GM18858 (cell line): Measurements from ENCODE around the gene GPR183.

Experiments used
- ATAC-seq: cut with Tn5 transposase; IDR thresholded peaks from one replicate; pipeline ENCODE4 v1.9.1; 2021; ENCODE audit not compliant: unreplicated experiment

The GPR183 gene

DNA sequence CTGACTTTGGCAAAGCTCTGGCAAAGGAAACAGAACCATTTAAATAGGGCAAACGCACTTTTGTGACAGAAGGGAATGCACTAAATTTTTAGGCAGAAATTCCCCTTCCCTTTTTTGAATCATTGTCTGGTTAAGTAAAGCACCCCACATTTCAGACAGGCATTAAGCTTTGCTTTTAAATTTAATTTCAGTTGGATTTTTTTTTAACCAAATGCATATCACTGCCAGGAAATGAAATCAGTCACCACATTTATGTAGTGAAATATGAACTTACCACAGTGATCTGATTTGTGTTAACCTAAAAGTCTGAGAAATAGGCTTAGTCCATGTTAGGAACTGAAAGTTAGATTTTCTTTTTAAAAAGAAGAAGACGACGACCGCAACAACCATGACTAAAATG lies 10.8 kb downstream of the GPR183 start:
- ATAC-seq = peak; percentile 32

DNA sequence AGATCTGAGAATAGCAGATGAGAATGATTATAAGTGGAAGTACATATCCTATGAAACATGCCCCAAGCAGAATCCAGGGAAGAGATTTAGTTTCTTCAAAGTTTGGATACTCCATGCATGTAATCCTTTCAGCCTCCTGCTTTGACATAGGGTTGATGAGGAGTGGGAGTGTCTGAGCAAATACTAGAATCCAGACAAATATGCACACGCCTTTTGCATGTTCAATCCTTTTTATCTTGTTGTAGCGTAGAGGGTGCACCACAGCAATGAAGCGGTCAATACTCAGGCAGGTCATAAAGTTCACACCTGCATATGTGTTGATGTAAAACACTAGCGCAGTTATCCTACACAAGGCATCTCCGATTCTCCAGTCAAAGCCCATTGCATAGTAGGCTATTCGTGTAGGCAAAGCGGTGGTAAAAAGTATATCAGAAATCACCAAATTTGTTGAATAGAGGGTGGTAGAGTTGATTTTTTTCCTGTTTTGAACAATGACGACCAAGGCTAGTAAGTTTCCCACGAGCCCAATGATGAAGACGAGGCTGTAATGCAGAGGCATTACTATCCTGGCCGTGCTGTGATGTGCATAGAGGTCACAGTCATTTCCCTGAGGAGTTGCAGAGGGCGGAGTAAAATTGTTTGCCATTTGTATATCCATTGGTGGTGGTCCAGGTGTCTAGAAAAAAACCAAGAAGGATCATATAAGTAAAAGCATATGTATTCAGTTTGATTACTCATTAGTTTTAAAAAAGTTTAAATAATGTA lies 11.5 kb downstream of the GPR183 start:
- no peak for ATAC-seq

DNA sequence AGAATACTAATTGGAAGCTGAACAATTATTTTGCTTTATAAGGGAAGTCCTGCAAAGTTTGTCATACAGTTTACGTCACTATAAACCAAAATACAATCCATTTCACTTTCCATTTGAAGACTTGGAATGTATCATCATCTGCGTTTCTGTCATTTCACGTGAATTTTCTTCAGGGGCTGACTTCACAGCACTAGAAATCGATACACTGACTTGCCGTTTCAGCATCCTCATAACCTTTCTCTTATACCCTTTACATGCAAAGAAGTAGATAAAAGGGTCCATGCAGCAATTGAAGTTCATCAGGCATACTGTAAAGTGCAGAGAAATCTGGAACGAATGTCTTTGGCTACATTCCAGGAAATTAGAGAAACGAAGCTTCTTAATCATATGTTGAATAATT lies 12.2 kb downstream of the GPR183 start:
- ATAC-seq = no peak

DNA sequence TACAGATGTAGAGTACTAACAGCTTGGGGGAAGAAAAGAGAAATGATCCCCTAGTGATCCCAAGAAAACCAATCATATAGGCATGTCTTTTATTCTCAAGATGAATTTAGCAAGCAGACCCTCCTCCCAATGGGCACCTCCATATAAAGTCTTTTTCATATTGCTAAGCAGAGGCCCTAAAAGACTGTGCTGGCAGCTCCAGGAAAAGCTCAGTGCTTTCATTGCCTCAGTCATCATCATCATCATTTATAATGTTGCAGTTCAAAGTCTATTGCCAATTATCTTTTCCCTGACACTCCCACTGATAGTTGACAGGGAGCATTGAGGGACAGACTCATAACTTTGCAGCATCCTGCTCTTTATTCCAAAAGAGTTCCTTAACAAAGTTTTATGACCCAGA lies 13.0 kb downstream of the GPR183 start:
- ATAC-seq = no peak

DNA sequence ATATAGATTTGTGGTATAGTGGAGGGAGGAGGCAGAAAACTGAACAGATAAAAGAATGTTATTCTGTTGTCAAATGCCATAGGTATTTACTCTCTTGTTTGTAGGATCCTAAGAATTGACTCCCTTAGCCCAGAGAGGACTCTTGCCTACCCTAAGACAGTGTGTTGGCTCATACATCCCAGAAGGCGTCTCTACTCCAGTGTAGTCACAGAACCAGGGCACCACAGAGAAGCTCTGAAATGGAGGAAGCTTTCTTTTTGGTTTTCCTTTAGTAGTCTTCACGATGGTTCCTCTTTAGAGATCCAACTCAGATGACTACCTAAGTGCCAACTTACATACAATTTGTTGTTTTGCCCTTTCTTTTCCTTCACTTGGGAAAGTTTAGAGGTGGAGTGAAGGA lies 14.0 kb downstream of the GPR183 start:
- no peak for ATAC-seq

DNA sequence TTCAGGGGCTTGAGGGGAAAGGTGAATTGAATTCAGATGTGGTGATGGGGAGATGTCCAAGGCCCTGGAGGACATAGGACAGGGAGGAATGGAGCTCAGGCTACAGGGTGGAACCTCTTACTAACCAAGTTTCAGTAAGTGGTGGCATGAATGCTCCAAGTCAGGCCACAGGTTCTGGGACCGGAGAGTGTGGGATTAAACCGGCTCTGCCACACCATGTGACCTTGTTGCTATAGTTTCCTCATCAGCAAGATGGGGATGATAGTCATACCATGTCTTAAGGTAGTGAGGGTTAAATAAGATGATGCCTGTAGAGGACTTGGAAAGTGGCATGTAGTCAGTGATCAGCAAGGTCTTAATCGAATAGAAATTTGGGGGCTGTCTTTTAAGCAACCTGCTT lies 16.3 kb downstream of the GPR183 start:
- no peak for ATAC-seq

DNA sequence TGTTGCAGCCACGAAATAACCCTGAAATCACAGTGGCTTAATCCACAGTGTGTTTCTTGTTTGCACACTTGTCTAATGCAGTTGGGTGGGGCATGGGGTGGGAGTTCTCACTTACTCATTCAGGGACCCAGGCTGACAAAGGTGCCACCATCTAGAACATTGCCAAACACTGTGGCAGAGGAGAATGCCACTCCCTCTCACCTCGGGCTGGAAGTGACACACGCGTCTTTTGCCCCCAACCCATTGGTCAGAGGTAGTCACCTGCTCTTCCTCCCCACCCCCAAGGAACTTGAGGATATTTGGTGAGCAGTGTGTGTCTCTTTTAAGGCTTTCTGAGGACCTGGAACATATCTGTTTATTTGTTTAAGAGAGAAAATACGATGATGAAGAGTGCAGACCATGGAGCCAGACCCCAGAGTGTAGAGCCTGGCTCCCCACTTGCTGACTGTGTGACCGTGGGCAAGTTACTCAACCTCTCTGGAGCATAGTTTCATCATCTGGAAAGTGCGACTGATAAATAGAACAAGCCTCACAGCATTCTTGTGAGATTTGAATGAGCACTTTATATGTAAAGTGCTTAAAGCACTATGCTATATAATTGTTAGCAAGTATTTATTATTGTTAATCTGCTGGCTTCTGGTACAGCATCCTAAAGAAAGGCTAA lies 17.4 kb downstream of the GPR183 start:
- ATAC-seq = no peak

DNA sequence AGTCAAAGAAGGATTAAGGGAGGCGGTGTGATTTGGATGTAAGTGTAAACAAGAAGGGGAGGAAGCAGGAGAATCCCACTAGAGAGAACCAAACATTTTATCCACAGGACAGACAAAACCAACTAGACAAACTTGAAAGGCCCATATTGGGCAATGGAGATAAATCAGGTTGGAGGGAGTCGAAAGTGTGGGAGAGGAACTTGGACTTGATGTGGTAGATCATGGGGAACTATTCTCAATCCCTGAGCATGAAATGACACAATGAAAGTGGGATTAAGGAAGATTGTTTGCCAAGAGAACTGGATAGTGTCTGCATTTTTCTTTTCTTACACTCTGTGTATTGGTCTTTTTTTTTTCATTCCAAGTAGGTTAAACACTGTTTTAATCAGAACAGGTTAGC lies 17.9 kb downstream of the GPR183 start:
- no peak for ATAC-seq

DNA sequence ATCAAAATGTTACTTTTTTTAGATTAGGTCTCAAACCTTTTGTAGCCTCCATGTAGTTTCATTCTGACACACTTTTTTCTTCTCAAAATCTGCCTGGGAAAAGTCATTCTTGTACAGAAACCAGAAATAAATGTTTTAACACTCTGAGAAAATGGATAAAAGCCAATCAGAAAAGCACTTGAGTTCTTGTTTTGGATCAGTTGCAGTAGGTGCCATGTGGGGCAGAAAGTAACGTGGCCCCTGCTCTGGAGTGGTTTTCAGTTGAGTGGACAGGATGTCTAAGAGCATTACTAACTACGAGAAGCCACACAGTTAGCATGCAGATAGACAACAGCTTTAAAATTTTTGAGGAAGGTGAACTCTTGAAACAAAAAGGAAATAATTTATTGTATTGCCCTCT lies 19.1 kb downstream of the GPR183 start:
- ATAC-seq = peak; percentile 90

DNA sequence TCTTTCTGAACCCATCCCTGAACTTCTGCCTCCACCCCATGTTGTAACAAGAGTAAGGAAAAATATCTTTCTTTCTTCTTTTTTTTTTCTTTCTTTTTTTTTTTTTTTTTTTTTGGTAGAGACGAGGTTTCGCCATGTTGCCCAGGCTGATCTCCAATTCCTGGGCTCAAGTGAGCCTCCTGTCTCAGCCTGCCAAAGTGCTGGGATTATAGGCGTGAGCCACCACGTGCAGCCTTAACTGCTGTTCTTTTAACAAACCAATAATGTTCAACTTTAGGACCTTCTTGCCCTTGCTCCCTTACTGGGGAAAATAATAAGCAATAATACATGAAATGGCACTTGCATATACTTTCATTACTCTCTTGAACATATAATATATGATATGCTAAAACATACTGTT lies 19.6 kb downstream of the GPR183 start:
- ATAC-seq = peak; percentile 2

DNA sequence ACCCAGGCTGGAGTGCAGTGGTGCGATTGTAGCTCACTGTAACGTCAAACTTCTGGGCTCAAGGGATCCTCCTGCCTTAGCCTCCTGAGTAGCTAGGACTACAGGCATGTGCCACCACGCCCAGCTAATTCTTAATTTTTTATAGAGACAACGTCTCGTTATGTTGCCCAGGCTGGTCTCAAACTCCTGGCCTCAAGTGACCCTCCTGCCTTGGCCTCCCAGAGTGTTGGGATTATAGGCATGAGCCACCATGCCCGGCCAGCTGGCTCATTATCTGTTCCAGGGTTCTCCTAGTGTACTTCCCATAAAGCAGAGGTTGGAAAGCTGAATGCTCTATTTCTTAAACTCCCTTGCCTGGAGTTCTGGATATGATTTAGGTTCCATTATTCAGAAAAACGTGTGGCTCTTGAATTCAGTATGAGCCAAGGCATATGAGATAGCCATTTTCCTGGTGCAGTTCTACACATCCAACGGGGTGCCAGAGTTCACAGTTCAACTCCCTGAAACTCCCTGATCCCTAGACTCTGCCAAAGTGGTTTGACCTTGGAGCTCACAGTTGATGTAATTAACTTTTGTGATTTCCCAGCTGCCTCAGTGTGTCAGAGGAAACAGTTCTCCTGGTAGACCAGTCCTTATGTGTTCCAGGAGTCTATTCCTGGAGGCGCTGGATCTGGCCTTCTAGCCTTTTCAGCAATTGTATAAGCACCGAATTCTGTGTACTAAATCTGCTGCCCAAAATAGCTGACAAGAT lies 21.6 kb downstream of the GPR183 start:
- no peak for ATAC-seq

DNA sequence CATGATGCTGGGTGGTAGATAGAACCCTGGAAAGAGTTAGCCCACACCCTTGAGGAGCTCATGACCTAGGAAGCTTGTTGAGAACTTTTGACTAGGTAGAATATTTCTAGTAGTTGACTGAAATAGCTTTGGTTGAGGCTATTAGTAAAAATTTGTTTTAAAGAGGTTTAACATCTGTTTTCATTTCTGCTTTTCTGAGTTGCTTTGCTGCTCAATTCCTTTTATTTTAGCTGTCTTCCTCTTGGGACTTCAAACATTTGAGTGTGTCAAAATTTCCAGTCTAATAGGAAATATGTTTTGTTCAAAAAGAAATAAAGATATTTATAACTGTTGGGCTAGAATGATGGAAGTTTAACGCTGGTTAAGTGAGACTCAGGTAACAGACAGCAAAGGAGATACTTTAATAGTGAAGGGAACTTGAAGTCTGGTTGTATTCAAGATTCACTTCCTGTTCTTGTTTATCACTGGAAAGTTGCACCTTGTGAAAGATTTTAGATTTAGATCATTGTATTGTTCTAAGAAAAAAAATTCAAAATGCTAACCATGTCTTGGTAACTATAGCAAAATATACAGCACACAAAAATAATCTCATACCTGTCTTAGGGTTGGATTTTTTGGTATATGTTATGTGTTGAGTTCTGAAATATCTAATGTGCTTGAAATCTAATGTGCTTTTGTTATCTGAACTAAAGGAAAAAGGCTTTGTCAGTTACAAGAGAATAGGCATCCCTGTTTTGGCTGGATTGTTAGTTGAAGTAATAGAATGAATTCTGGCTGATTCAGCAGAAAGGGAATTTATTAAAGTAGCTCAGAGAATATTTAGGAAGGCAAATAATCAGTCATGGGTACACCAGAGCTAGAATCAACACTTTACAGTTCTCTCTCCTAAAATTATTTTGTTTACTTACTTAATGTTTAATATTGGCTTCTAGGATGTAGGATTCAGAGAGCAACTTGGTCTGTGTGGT lies 24.7 kb downstream of the GPR183 start:
- peak; percentile 54 for ATAC-seq

DNA sequence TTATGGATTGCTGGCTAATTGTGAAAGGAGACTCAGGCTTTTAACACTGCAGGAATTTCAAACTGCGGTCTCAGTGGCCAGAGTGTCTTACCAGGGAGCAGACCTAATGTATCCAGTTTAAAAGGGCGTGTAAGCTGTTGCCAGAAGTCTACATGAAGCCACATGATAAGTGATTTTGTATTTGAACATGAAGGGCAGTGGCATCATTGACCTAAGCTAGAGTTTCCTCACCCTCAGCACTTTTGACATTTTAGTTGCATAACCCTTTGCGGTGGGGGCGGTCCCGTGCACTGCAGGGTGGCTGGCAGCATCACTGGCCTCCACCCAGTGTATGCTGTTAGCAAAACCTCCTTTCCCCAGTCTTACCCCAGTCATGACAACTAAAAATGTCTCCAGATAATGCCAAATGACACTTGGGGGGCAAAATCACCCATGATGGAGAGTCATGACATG lies 25.4 kb downstream of the GPR183 start:
- peak; percentile 49 for ATAC-seq

DNA sequence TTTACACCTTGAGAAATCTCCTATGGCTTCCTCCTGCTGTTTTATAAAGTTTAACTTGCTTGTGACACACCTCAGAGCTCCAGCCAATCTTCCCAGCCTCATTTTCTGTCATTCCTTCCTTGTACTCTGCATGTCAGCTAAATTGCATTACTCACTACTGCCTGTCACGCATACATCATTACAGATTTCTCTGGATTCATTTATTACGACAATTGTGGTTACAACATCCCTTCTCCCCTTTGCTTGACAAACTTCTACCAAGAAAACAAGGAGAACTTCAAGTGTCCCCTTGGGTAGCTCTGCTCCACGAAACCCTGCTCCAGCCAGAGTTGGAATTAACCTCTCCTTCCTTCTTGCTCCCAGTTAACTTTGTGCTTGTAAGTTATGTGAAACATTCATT lies 27.0 kb downstream of the GPR183 start:
- no peak for ATAC-seq

DNA sequence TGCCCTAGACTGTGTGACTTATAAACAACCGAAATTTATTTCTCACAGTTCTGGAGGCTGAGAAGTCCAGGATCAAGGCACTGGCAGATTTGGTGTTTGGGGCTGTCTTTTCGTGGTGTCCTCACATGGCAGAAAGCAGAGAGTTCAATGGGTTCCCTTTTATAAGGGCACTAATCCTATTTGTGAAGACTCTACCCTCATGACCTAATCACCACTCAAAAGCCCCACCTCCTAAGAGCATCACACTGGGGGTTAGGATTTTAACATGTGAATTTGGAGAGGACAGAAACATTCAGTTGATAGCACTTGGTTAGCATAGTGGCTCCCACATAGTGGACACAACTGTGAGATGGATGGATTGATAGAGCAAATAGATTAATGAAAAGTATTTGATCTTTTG lies 27.6 kb downstream of the GPR183 start:
- ATAC-seq = no peak

DNA sequence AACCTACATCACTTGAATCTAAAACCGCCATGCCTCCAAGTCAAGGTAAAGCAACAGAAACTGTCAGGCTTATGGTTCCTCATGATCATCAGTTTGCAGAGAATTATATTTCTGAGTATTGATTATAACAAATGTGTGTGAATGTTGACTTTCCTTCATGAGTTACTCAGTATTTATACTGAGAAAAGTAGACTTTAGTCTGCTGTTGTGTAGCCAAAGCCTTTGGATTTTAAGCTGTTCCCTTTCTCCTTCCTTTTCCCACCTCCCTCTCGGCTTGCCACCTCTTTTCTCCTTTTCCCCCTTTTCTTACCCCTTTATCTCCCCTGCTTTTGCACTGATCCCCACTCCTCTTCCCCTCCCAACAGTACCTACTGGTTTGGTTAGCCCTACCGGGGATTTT lies 28.4 kb downstream of the GPR183 start:
- no peak for ATAC-seq

DNA sequence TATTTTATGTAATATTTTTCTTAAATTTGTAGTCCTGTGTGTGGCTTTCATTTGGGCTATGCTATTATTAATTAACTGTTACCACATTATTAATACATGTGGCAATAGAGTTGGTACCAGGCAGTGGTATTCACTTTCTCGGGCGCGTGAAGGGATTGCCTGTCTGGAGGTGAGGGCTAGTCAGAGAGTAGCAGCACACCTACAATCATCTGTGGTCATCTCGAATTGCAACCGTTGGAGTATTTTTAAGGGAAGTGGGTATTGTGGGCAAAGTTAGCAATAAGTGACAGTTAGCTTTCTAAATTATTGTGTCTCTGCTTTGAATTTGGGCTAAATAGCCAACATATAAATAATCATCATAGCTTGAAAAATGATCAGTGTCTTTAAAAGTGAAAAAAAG lies 29.0 kb downstream of the GPR183 start:
- no peak for ATAC-seq

DNA sequence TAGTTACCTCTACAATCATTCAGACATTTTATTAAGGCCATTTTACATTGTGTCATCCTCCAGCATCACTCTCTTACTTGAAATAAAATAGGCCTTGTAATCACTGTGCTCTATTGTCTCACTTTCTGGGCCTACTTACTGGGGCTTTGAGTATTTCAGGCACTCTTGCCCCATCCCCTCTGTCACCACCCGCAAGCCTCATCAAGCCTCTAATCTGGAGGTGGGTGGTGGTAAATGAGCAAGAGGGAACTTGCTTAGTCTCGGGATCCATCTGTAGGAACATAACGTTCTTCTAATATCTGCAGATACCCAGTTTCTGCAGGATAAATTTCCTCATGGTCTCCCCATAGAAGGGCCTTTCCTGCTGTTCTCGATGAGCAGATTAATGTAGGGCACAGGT lies 29.6 kb downstream of the GPR183 start:
- no peak for ATAC-seq

DNA sequence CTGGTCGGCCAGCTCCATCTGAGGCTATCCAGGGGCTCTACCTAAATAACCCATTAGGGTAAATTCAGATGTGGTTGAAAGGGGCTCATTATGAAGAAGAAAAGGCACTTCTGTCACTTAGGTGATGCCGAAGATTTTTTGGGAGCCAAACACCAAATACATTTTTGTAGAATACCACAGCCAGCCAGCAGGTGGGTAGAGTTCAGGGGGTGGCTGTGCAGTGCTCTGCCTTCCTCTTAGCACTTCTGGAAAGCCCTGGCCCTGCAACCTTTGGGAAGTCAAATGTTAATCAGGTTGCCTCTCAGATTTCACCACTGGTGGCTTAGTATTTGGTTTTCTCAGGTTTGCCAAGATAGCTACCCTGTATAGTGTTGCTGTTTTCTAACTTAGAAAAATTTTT lies 30.5 kb downstream of the GPR183 start:
- ATAC-seq = no peak

DNA sequence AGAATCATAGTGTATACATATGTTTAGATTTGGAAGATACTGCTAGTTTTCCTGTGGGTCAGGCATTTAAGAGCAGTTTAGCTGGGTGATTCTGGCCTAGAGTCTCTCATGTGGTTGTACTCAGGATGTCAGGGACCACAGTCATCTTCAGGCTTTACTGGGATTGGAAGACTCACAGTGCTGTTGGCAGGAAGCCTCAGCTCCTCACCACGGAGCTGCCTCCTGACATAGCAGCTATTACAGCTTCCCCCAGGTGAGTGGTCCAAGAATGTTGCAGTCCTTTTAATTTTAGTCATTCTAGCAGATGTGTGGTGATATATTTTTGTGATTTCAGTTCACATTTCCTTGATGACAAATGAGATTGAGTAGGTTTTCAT lies 32.1 kb downstream of the GPR183 start:
- peak; percentile 41 for ATAC-seq

DNA sequence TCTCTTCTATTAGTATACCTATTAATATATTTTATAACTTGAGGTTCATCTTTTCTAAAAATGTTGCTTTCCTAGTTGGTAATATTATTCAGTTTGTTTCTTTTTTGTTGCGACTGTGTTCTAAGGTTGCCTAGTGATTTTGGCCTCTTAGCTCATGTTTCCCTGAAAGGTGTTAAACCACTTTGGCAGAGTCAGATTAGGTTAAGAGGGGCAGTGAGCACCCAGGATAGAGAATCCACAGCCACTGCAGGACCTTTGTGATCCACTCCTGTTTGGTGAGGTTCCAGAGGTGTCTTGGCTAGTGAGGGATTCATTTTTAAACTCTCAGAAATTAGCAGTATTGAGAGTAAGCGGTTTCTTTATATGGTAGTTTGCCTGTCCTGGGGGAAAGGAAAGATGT lies 34.1 kb downstream of the GPR183 start:
- no peak for ATAC-seq
